ENCODE data around the gene SIDT1.

- TF ChIP-seq POLR2A (IDR thresholded peaks at IDR 0.05; ENCODE audit: low read length) (no peak), GATA1 (IDR thresholded peaks at IDR 0.05; ENCODE audit: low read depth, low read length) (no peak)
These were observed 82.0 kb downstream of the SIDT1 start for GRCh38 chr3:113614402-113614801.

Data from erythroblast (primary cell).